Measurements from ENCODE around the gene TMBIM6. TPM values are rescaled to one million over a fixed set of nuclear protein-coding genes. Genes with fewer than 3 reads are reported as not detected.

The TMBIM6 gene
- total RNA-seq, 1 experiment from 2014 or later: 628 TPM

DNA sequence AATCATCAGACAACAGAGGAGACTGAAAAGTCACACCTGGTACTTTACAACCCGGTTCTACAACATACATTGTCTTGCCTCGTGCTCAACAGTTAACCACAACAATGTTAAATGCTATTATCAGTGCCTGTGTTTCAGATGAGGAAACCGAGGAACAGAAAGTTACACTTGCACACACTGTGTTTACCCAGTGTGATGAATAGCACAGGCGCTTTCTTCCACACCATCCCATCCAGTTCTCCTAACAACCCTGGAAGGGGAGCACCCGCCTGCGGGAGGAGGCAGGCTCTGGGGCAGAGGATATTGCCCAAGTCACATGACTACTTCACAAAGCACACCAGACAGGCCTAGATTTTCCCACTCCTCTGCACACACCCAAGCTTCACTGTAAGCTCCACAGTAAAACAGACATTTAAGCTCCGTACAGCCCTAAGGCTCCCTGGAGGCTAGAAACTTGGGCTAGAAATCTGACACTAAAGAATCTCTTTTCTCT is 65.0 kb downstream of the TMBIM6 start:
- DNase-seq (ENCODE audit: low read depth): no peak
- in situ Hi-C loops (cut with HindIII; ENCODE audit: low pct_unique_long_range_greater_than_20kb, low sequenced_read_pairs): no loop called here

DNA sequence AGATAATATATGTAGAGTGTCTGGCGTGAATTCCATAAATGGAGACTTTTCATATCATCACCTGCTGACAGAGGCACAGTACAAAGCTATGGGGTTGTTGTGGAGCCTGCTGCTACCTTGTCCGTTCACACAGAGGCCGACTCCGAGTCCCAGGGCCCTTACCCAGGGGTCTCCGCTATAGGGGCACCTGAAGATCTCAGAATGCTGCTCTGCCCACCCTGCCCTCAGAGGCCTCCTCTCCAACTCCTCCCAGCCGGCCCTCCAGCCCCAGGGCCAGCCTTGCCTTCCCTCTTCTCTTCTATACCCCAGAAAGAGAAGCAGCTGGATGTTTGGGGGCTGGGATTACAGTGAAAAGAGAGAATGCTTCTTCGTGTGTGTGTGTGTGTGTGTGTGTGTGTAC is 65.5 kb downstream of the TMBIM6 start:
- no peak for DNase-seq (ENCODE audit: low read depth)
- in situ Hi-C loops (cut with HindIII; ENCODE audit: low pct_unique_long_range_greater_than_20kb, low sequenced_read_pairs): no loop called here

- no peak for DNase-seq (ENCODE audit: low read depth)
- in situ Hi-C loops (cut with HindIII; ENCODE audit: low pct_unique_long_range_greater_than_20kb, low sequenced_read_pairs): no loop called here
Measured at GRCh38 chr12:49807991-49808580, 66.7 kb downstream of the TMBIM6 start.

- no peak for DNase-seq (ENCODE audit: low read depth)
- in situ Hi-C loops (cut with HindIII; ENCODE audit: low pct_unique_long_range_greater_than_20kb, low sequenced_read_pairs): no loop called here
Measured at GRCh38 chr12:49808686-49809380, 67.5 kb downstream of the TMBIM6 start.

DNA sequence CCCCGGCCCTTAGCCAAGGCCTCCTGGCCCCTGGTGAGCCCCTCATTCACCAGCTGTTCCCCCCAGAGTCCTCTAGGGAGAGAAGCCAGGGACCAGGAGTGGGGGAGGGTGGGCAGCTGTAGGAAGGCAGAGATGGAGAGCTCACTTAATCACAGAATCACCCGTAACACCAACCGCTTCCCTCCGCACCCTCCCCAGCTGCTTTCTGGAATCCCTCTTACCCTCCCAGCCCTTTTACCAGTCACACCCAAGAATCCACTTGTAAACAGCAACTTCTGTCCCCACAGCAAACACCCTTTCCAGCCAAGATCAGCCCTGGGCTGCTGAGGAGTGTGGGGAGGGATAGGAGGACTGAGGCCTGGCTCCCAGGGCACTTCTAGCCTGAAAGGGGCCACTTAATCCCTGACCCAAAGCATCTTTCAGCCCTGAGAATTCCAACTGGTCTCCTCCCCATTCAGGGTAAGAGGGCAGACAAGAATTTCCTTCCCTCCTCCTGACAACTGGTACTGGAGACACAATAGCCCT is 68.1 kb downstream of the TMBIM6 start:
- in situ Hi-C loops (cut with HindIII; ENCODE audit: low pct_unique_long_range_greater_than_20kb, low sequenced_read_pairs): no loop called here

DNA sequence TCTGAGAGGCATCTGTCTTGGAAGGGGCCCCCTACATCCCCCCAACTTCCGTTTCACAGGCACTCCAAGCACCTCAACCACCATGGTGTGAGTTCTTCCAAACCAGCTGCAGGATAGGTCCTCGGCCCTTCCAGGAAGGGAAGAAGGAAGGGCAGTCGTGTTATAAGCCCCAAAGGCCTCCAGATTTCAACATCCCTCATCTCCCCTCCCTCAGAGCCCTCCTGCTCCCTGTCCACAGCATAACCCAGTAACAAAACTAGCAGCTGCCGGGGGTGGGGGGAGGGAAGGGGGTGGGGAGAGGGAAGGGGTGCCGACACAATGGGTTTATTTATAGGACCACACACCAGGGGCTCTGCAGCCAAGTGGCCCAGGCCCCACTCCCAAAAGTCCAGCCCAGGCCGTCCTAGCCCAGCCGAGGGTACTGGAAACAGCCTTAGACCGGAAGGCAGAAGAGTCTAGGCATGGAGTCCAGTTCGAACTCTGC is 68.6 kb downstream of the TMBIM6 start:
- in situ Hi-C loops (cut with HindIII; ENCODE audit: low pct_unique_long_range_greater_than_20kb, low sequenced_read_pairs): no loop called here
- DNase-seq (ENCODE audit: low read depth): no peak

More for the DNA sequence above, 68.1 kb downstream of the TMBIM6 start:
- DNase-seq (ENCODE audit: low read depth): no peak

DNA sequence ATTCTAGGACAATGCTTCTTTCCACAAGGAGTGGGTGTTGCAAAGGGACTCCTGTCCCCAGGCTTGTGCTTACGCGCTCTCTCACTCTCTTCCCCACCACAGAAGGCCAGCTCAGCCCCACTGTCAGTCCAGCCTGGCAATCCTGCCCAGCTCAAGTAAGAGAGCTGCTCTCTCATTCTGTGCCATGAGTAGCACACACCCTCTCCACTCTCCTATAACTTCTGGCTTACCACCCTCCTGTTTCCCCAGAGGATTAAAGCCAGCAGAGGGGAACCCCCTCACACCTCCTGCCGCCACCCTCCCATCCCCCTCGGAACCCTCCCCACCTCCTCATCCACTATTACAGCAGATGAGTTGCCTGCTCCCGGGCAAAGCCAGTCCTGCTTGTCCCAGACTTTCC is 69.8 kb downstream of the TMBIM6 start:
- in situ Hi-C loops (cut with HindIII; ENCODE audit: low pct_unique_long_range_greater_than_20kb, low sequenced_read_pairs): no loop called here
- DNase-seq (ENCODE audit: low read depth): no peak

- DNase-seq (ENCODE audit: low read depth): no peak
- in situ Hi-C loops (cut with HindIII; ENCODE audit: low pct_unique_long_range_greater_than_20kb, low sequenced_read_pairs): no loop called here
Measured at GRCh38 chr12:49811961-49812401, 70.6 kb downstream of the TMBIM6 start.

GRCh38 chr12:49813131-49813530 is 71.8 kb downstream of the TMBIM6 start:
- in situ Hi-C loops (cut with HindIII; ENCODE audit: low pct_unique_long_range_greater_than_20kb, low sequenced_read_pairs): no loop called here
- DNase-seq (ENCODE audit: low read depth): no peak

Other genes with a start within 250 kb of the TMBIM6 start
- 3.2 and 3.6 TPM in 2 replicates for gene KCNH3, start 202.5 kb upstream of the TMBIM6 start, total RNA-seq (2014; rRNA removed; shearing (Covaris generic); ENCODE audit: low replicate concordance)
- gene MCRS1, start 173.4 kb upstream of the TMBIM6 start, total RNA-seq (2014; rRNA removed; shearing (Covaris generic); ENCODE audit: low replicate concordance): 128 and 149 TPM in 2 replicates
- 0.64 TPM in 1 of 2 replicates, not detected in the other for gene FAM186B, start 135.9 kb upstream of the TMBIM6 start, total RNA-seq (2014; rRNA removed; shearing (Covaris generic); ENCODE audit: low replicate concordance)
- 7.9 and 10.9 TPM in 2 replicates for gene PRPF40B, start 118.0 kb upstream of the TMBIM6 start, total RNA-seq (2014; rRNA removed; shearing (Covaris generic); ENCODE audit: low replicate concordance)
- 1.8 and 3.4 TPM in 2 replicates for gene FMNL3, start 34.2 kb upstream of the TMBIM6 start, total RNA-seq (2014; rRNA removed; shearing (Covaris generic); ENCODE audit: low replicate concordance)
- 5.8 and 7.5 TPM in 2 replicates for gene NCKAP5L, start 86.9 kb downstream of the TMBIM6 start, total RNA-seq (2014; rRNA removed; shearing (Covaris generic); ENCODE audit: low replicate concordance)
- gene BCDIN3D, start 101.5 kb downstream of the TMBIM6 start, total RNA-seq (2014; rRNA removed; shearing (Covaris generic); ENCODE audit: low replicate concordance): 3.2 and 3.4 TPM in 2 replicates
- gene FAIM2, start 162.3 kb downstream of the TMBIM6 start, total RNA-seq (2014; rRNA removed; shearing (Covaris generic); ENCODE audit: low replicate concordance): not detected in 2 replicates
- not detected in 2 replicates for gene AQP2, start 209.2 kb downstream of the TMBIM6 start, total RNA-seq (2014; rRNA removed; shearing (Covaris generic); ENCODE audit: low replicate concordance)
- gene AQP5, start 220.3 kb downstream of the TMBIM6 start, total RNA-seq (2014; rRNA removed; shearing (Covaris generic); ENCODE audit: low replicate concordance): not detected in 2 replicates
- gene AQP6, start 231.4 kb downstream of the TMBIM6 start, total RNA-seq (2014; rRNA removed; shearing (Covaris generic); ENCODE audit: low replicate concordance): not detected in 2 replicates

Data from Caki2 (cell line).